ENCODE results near the gene BACH2. TPM values are rescaled to one million over a fixed set of nuclear protein-coding genes. Genes with fewer than 3 reads are reported as not detected.
"Not testable (repeated sequence)": the region's sequence is repeated elsewhere in the genome, so short reads cannot be mapped to it uniquely, and the experiment has no call there.

The BACH2 gene
- total RNA-seq, 1 experiment from 2014 or later: 0.77 TPM

- in situ Hi-C loops (cut with HindIII; ENCODE audit: low pct_unique_long_range_greater_than_20kb, low sequenced_read_pairs): no loop called here
- no peak for DNase-seq (ENCODE audit: low read depth, low spot score)
Measured at GRCh38 chr6:90183587-90184333, 112.9 kb downstream of the BACH2 start.

DNA sequence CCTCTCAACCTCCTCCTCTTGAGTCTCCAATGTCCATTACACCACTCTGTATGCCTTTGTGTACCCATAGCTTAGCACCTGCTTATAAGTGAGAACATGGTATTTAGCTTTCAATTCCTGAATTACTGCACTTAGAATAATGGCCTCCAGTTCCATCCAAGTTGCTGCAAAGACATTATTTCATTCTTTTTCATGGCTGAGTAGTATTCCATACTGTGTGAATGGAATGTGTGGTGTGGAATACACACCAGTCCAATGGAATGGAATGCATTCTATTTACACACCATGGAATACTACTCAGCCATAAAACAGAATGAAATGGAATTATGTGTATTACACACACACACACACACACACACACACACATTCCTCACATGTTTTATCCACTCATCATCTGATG lies 116.1 kb downstream of the BACH2 start:
- no peak for DNase-seq (ENCODE audit: low read depth, low spot score)
- in situ Hi-C loops (cut with HindIII; ENCODE audit: low pct_unique_long_range_greater_than_20kb, low sequenced_read_pairs): no loop called here

- peak; percentile 39 for DNase-seq (ENCODE audit: low read depth, low spot score)
- in situ Hi-C loops (cut with HindIII; ENCODE audit: low pct_unique_long_range_greater_than_20kb, low sequenced_read_pairs): no loop called here
Measured at GRCh38 chr6:90179190-90180169, 117.2 kb downstream of the BACH2 start.

- DNase-seq (ENCODE audit: low read depth, low spot score): no peak
- in situ Hi-C loops (cut with HindIII; ENCODE audit: low pct_unique_long_range_greater_than_20kb, low sequenced_read_pairs): no loop called here
Measured at GRCh38 chr6:90178384-90178855, 118.2 kb downstream of the BACH2 start.

- DNase-seq (ENCODE audit: low read depth, low spot score): no peak
- in situ Hi-C loops (cut with HindIII; ENCODE audit: low pct_unique_long_range_greater_than_20kb, low sequenced_read_pairs): no loop called here
Measured at GRCh38 chr6:90177544-90178383, 118.9 kb downstream of the BACH2 start.

GRCh38 chr6:90175627-90176538 lies 120.8 kb downstream of the BACH2 start:
- peak; percentile 64 for DNase-seq (ENCODE audit: low read depth, low spot score)

GRCh38 chr6:90173262-90173925 lies 123.2 kb downstream of the BACH2 start:
- DNase-seq (ENCODE audit: low read depth, low spot score): no peak
- in situ Hi-C loops (cut with HindIII; ENCODE audit: low pct_unique_long_range_greater_than_20kb, low sequenced_read_pairs): no loop called here

More at GRCh38 chr6:90175627-90176538, 120.8 kb downstream of the BACH2 start:
- in situ Hi-C loops (cut with HindIII; ENCODE audit: low pct_unique_long_range_greater_than_20kb, low sequenced_read_pairs): no loop called here

- no peak for DNase-seq (ENCODE audit: low read depth, low spot score)
- in situ Hi-C loops (cut with HindIII; ENCODE audit: low pct_unique_long_range_greater_than_20kb, low sequenced_read_pairs): no loop called here
Measured at GRCh38 chr6:90170601-90171000, 126.0 kb downstream of the BACH2 start.

- peak; percentile 77 for DNase-seq (ENCODE audit: low read depth, low spot score)
- in situ Hi-C loops (cut with HindIII; ENCODE audit: low pct_unique_long_range_greater_than_20kb, low sequenced_read_pairs): no loop called here
Measured at GRCh38 chr6:90169374-90169773, 127.3 kb downstream of the BACH2 start.

DNA sequence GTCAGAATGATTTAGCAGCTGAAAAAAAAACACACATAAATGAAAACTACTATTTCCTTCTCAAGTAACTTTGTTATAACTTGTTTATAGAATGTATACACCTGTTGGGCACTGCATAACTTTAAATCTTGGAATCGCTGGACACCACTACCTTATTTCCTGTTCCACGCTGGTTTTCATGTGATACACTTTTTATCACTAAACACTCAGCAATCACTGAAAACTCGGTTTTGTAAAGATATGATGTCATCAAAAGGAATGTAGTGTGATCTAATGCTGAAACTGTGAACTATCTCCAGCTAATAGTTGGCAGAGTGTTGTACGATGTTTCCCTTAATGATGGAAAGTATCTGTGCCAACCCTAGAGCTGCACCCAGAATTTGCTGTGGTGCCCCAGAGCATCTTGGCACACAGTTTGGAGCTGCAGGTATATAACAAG lies 127.9 kb downstream of the BACH2 start:
- DNase-seq (ENCODE audit: low read depth, low spot score): no peak

DNA sequence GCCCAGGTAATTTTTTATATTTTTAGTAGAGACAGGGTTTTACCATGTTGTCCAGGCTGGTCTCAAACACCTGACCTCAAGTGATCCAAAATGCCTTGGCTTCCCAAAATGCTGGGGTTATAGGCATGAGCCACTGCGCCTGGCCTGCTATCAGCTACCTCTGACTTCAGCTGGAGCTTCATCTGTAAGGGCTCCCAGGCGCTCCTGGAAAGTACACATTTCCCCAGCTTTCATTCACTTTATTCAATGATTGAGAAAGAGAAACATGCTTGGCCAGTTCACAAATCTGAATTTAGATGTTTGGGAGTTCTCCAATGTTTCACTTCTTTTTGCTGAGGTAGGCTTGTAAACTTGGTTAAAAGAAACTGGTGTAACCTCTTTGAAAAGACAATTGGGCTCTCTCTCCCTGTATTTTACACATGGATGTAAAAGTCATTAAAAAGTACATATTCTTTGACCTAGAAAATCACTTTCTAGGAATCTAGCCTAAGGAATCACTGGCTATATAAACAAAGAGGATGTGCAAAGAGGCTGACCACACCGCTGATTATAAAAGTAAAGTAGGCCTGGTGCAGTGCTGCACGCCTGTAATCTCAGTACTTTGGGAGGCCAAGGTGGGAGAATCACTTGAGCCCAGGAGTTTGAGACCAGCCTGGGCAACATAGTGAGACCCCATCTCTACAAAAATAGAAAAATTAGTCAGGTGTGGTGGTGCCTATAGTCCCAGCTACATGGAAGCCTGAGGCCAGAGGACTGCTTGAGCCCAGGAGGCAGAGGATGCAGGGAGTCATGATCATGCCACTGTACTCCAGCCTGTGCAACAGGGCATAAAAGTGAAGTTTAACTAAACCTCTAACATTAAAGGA lies 128.9 kb downstream of the BACH2 start:
- in situ Hi-C loops (cut with HindIII; ENCODE audit: low pct_unique_long_range_greater_than_20kb, low sequenced_read_pairs): no loop called here
- no peak for DNase-seq (ENCODE audit: low read depth, low spot score)

More for the DNA sequence above, 127.9 kb downstream of the BACH2 start:
- in situ Hi-C loops (cut with HindIII; ENCODE audit: low pct_unique_long_range_greater_than_20kb, low sequenced_read_pairs): no loop called here

GRCh38 chr6:90166155-90166924 lies 130.3 kb downstream of the BACH2 start:
- in situ Hi-C loops (cut with HindIII; ENCODE audit: low pct_unique_long_range_greater_than_20kb, low sequenced_read_pairs); DNase-seq (ENCODE audit: low read depth, low spot score): not testable (repeated sequence)

DNA sequence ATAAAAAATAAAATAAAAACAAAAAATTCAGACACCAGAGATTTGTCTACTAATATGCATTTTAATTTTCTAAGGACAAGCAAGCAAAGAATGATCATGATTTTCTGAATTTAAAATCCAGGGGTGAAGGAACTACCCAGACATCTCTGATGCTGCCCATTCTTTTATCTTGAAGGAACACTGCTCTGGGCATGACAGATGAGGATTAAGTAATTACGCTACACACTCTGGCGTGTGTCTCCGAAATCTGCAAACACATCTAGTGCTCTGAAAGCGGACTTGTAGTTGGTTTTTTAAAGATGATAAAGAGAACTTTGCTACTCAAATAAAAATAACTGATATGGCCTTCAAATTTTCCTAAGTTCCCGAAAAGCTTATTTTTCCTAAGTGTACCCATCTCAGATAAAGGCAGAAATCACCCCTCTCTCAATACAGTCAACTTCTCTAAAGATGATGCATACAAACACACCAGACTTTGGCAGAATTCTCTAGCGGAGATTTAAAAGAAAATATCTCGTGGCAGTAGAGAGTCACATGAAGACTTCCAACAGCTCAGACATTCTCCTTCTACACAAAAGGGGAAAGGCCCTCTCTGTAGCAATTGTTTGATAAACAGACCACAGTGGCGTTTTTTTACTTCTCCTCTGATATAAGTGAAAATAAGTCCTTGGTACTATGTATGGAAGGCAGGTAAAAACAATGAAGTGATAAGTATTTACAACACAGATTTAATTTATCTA lies 133.8 kb downstream of the BACH2 start:
- no peak for DNase-seq (ENCODE audit: low read depth, low spot score)
- in situ Hi-C loops (cut with HindIII; ENCODE audit: low pct_unique_long_range_greater_than_20kb, low sequenced_read_pairs): no loop called here

DNA sequence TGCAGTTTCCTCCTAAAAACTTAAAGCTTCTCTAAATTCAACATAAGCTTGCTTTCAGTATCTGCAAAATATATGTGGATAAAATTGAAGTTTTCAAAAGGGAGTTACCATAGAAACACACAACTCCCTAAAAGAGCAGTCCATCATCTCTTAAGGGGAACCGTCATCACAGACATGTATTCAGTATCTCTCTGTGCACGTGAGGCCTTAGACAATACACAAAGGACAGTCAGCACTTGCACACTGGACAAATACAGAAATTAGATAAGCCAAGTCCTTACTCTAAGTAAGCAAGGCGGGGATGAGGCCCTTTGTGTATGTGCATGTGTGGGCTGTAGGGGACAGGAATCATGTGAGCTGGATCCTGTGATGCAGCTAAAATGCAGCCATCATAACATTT lies 136.6 kb downstream of the BACH2 start:
- in situ Hi-C loops (cut with HindIII; ENCODE audit: low pct_unique_long_range_greater_than_20kb, low sequenced_read_pairs): no loop called here
- peak; percentile 51 for DNase-seq (ENCODE audit: low read depth, low spot score)

All from SK-MEL-5 (cell line).